Body of pancreas (tissue), 4 donors: ENCODE measurements around the gene PMP22. TPM values are rescaled to one million over a fixed set of nuclear protein-coding genes. Genes with fewer than 3 reads are reported as not detected.

ENCODE experiments used
- ATAC-seq: fragments of 150-250 bp; one replicate; pipeline ENCODE4 v1.9.1; 2016
- DNase-seq, 4 donors: peaks; one replicate each; pipeline ENCODE4 v3.0.0-alpha.2; 2019
- H3K27ac ChIP-seq, 4 donors: fragments of 200-600 bp; sonication (generic); 1 replicate in 3 of 4; 2 replicates in 1 of 4; pipeline versions ENCODE4 v1.5.1 to v1.6.1; 2016 to 2019; ENCODE audit warnings: mild to moderate bottlenecking in 1 of 4, mixed read lengths in 1 of 4, moderate library complexity in 1 of 4
- H3K27me3 ChIP-seq, 2 donors: fragments of 200-600 bp; sonication (generic); one replicate each; pipeline ENCODE4 v1.6.0; 2016; ENCODE audit warnings: mild to moderate bottlenecking in 1 of 2
- H3K36me3 ChIP-seq, 2 donors: fragments of 200-600 bp; sonication (generic); replicated peaks in 1 of 2; 2 replicates each; pipeline ENCODE4 v1.5.1; 2016; ENCODE audit warnings: low read depth in 2 of 2; ENCODE audit not compliant: insufficient read depth in 1 of 2
- H3K4me1 ChIP-seq: fragments of 200-600 bp; sonication (generic); one replicate; pipeline ENCODE4 v1.6.0; 2016
- H3K4me3 ChIP-seq, 2 donors: fragments of 200-600 bp; sonication (generic); 1 replicate in 1 of 2; 2 replicates in 1 of 2; pipeline ENCODE4 v1.5.1; 2016 to 2019
- H3K9me3 ChIP-seq, 3 donors: fragments of 200-600 bp; sonication (generic); 1 replicate in 2 of 3; 2 replicates in 1 of 3; pipeline ENCODE4 v1.5.1; 2016
- CTCF ChIP-seq, 7 experiments: fragments of 450-650 bp in 4 of 7; fragments of 200-600 bp in 3 of 7; sonication (generic) in 3 of 7; IDR thresholded peaks; one replicate each; pipeline ENCODE4 v1.5.1; 2016 to 2019; ENCODE audit warnings: antibody characterized with exemption in 7 of 7
- POLR2A ChIP-seq, 3 donors: fragments of 450-650 bp; IDR thresholded peaks; one replicate each; pipeline ENCODE4 v1.6.1; 2016; ENCODE audit warnings: antibody characterized with exemption in 3 of 3, mild to moderate bottlenecking in 2 of 3
- WGBS, 2 donors: methylation state at CpG; one replicate each; pipeline ENCODE4 v1.1.5; 2017; 5-methylcytosine and 5-hydroxymethylcytosine counted together
- intact Hi-C: fragments of 100-400 bp; cut with DNase I; formaldehyde crosslinking; loops from one replicate; pipeline ENCODE4 v1.15.1; 2023
- total RNA-seq, 2 donors: library from RNA; depleted of rRNA; stranded (reverse); fragments of >200 nt; gene quantifications; one replicate each; pipeline ENCODE4 v1.1.0, GENCODE V29; 2016

Gene PMP22
- total RNA-seq, 2 donors from 2014 or later, result 23.1 to 53.1 TPM

DNA sequence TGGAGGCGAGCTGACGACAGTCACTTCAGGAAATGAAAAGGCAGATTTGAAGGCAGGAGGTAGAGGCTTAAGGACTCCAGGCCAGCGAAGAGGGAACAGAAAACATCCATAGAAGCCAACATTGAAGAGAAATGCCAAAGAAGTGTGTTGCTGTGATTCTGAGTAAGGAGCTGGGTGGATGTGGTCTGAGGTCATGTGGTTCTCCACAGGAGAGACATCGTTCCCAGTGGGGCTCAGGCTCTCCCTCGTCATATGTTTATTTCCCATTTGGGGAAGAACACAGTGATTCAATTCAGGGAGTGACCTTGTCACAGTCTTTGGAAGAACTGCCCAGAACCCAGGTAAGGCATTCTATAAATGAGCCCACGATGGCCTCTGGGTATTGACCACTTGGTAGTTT is 6.6 kb upstream of the PMP22 start:
- intact Hi-C loops, result no loop called here

DNA sequence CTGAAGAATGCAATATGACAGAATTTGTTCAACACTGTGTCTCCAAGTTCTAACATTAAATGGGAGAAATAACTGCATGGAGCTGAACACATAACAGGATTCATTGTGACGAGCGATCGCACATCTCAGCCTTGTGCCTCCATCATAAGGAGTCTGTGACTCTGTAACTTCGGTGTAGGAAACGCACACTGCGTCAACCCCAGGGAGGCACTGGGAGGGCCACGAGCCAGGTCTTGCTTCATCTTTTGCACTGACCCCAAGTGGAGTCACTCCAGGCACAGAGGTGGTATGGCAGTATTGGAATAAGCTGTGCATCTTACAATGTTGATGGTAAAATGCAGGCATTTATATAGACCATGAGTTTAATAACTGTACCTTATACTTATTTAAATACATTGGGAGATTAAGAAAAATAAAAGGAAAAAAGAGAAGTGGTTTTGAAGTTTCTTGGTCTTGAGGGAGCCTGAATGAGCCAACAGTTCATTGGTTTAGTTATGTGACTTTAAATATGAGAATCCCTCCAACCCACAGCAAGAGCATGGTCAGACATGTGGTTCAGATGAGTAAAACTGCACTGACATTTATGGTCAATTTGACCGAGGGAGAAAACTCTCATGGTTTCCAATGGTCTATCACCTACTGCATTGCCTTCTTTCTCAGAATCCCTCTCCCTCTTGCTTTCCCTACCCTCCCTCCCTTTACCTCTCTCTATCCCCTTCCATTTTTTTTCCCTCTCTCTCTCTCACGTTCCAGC is 5.7 kb upstream of the PMP22 start:
- intact Hi-C loops, result no loop called here
- 84 to 87% methylated on average over 9 of the region's 9 CpGs for WGBS, 2 donors
- no peaks in the 10 kb centered on the region for H3K36me3 ChIP-seq
- no peak overlapping the region for H3K4me3 ChIP-seq
- no peak for ATAC-seq
- no peaks in the 10 kb centered on the region for H3K27me3 ChIP-seq
- TF ChIP-seq POLR2A (IDR thresholded peaks at IDR 0.05) (no peak), CTCF (IDR thresholded peaks at IDR 0.05) (no peak)
- H3K27ac ChIP-seq, result no peak overlapping the region
- H3K9me3 ChIP-seq, result no peaks in the 10 kb centered on the region
- no peak for DNase-seq
- H3K4me1 ChIP-seq, result no peaks in the 10 kb centered on the region

More for the DNA sequence above, 6.6 kb upstream of the PMP22 start:
- no peaks in the 10 kb centered on the region for H3K9me3 ChIP-seq
- H3K36me3 ChIP-seq, result no peaks in the 10 kb centered on the region
- DNase-seq, result no peak
- no peak overlapping the region for H3K4me3 ChIP-seq
- H3K27me3 ChIP-seq, result no peaks in the 10 kb centered on the region
- H3K27ac ChIP-seq, result no peak overlapping the region
- ATAC-seq, result no peak
- 76 to 87% methylated on average over 6 of the region's 6 CpGs for WGBS, 2 donors
- TF ChIP-seq CTCF (IDR thresholded peaks at IDR 0.05), result no peak
- no peak for TF ChIP-seq POLR2A (IDR thresholded peaks at IDR 0.05)
- no peaks in the 10 kb centered on the region for H3K4me1 ChIP-seq

DNA sequence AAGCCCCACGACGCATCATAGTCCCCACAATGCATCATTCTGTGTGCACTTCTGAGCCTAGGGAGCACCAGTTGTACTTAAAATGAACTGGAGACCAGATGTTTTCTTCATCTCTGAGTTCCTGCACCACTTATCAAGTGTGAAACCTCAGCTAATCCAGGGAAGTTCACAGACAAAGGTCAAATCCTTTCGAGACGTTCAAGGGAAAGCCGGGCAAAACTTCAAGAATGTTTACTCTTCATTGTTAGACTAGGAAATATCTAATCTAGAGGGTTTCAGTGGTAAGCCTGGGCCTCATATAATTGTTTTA is 4.6 kb upstream of the PMP22 start:
- intact Hi-C loops, result no loop called here

GRCh38 chr17:15269087-15269779 is 4.1 kb upstream of the PMP22 start:
- 68 to 69% methylated on average over 7 of the region's 7 CpGs for WGBS, 2 donors
- intact Hi-C loops, result no loop called here
- TF ChIP-seq POLR2A (IDR thresholded peaks at IDR 0.05) (no peak), CTCF (IDR thresholded peaks at IDR 0.05) (no peak)
- Histone ChIP-seq H3K9me3 (no peaks in the 10 kb centered on the region), H3K27ac (no peak overlapping the region), H3K36me3 (no peaks in the 10 kb centered on the region), H3K4me1 (peaks cover 13% of the 10 kb centered on the region), H3K27me3 (no peaks in the 10 kb centered on the region), H3K4me3 (no peak overlapping the region)
- ATAC-seq (no peak), DNase-seq (no peak)

More for the DNA sequence above, 4.6 kb upstream of the PMP22 start:
- H3K9me3 ChIP-seq, result no peaks in the 10 kb centered on the region
- no peak overlapping the region for H3K27ac ChIP-seq
- WGBS, 2 donors, result 51% methylated on average over 5 of the region's 5 CpGs
- ATAC-seq, result no peak
- TF ChIP-seq POLR2A (IDR thresholded peaks at IDR 0.05), result no peak
- TF ChIP-seq CTCF (IDR thresholded peaks at IDR 0.05), result no peak
- no peak overlapping the region for H3K4me3 ChIP-seq
- no peaks in the 10 kb centered on the region for H3K36me3 ChIP-seq
- H3K4me1 ChIP-seq, result peaks cover 8% of the 10 kb centered on the region
- no peak for DNase-seq
- H3K27me3 ChIP-seq, result no peaks in the 10 kb centered on the region
